ENCODE data around the gene CAMK2N1.
"Not testable (repeated sequence)": the region's sequence is repeated elsewhere in the genome, so short reads cannot be mapped to it uniquely, and the experiment has no call there.

Gene CAMK2N1

GRCh38 chr1:20485527-20486456, at the start of gene CAMK2N1:
CAMK2N1 (minus strand) TSS chr1:20486210; CDS start chr1:20485379, 831 bp downstream.
- no peak for DNase-seq

GRCh38 chr1:20534659-20535417, 48.8 kb upstream of the CAMK2N1 start:
- DNase-seq = no peak

- no peak for DNase-seq
Measured at GRCh38 chr1:20533635-20534034, 47.6 kb upstream of the CAMK2N1 start.

DNA sequence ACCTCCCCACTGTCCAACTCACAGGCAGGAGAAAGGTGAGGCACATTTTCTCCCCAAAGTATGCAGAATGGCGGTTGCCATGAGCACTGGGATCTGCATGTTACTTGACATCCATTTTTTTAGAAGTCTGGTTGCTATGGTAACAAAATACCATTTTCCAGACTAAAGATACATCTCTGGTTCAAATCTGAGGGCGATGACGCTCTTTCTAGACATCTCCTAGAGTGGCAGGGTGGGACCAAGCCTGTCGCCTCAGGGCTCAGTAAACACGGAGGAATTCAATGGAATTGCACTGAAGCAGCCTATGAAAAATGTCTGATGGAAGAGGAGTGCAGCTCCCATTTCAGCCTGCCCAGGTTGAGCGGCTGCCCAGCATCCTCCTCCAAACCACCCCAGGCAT, 44.9 kb upstream of the CAMK2N1 start:
- DNase-seq = no peak

- DNase-seq = no peak
Measured at GRCh38 chr1:20530306-20530705, 44.3 kb upstream of the CAMK2N1 start.

DNA sequence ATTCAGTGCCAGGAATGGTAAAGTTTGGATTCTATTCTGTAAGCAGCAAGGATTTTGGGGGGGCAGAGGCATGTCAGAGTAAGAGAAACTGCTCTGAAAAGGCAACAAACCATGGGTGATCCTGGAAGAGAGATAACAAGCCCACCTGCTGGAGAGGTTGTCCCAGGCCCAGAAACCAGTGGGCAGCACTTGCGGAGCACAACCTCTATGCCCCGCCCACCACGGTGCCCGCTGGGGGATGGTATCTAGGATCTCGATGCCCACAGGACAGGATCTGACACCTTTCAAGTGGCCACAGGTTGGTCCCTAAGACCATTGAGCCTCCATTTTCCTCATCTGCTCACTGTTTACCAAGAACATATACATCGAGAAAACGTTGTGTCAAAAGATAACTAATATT, 42.2 kb upstream of the CAMK2N1 start:
- DNase-seq = no peak

GRCh38 chr1:20526267-20526666, 40.3 kb upstream of the CAMK2N1 start:
- no peak for DNase-seq

DNA sequence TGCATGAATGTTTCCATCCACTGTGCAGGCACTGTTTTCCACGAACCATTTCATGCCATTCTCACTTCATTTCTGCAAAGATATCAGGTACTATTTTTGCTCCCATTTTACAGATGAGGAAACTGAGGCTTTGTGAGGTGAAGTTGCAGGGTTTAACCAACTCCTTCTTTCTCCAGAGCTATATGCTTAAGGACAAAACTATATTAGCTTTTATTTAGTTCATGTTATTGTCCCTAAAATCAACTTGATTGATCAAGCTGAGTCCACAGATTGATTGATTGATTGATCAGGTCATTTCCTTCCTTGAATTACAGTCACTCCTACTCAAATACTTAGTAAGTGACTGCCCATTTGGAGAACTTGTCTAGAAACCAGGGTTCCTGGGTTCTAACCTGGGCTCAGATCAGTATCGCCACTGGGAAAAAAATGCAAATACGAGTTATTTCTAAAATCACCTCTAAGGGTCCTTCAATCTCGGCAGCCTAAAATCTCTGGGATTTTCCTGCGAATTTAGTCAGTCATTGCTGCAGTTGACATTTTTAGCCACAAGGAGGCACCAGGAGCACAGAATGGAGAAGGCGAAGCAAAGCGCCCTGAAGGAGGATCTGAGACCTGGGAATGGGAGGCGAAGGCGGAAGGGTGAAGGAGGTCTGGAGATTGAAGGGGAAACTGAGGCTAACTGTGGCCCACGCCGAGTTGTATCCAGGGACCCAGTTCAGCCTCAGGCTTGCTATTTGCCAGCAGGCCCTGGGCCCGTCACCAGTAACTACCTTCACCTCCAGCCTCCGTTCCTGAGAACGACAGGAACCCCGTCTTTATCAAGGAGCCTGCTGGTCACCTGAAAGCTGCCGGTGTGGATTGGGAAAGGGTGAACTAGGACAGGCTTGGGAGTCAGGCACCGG, 36.2 kb upstream of the CAMK2N1 start:
- DNase-seq = peak; percentile 14

GRCh38 chr1:20519609-20520262, 33.7 kb upstream of the CAMK2N1 start:
- not testable (repeated sequence) for DNase-seq

GRCh38 chr1:20511518-20512428, 25.8 kb upstream of the CAMK2N1 start:
- no peak for DNase-seq

- no peak for DNase-seq
Measured at GRCh38 chr1:20508411-20508771, 22.4 kb upstream of the CAMK2N1 start.

DNA sequence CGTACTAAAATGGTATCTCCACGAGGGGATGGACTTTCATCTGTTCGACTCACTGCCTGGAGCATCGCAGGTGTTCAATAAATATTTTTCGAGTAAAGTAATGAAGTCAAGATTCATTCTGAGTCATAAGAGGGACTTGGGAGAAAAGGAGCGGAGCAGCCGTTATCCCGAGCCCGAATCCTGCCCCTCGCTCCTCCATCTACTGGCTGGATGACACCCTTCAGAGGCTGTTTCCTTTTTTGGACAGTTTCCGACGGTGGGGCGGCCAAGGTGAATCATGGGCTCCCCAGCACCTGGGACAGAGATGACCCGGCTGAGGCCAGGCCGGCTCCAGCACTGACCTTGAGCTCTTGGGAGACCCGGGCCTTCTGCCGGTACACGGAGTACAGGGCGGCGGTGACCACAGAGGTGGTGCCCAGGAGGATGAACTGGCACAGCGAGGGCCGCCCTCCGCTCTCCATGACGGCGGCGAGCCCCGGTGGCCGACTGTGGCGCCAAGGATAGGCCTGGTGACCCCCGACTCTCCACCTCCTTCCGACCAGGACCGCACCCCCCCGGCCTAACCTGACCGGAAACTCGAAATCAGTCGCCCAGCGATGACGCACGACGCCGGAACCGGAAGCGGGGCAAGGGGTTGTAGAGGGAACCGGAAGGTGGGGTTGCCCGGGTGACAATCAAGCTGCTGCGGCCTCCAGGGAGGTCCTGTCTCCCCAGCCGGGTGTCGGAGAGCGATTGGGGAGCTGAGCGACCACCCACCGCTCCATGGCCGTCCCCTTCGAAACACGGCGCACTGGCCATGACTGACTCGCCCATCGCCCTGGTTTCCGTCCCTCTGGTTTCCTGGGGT, 21.8 kb upstream of the CAMK2N1 start, which contains the start of gene MUL1:
TSS of gene MUL1 (minus strand) at position 588 of the 847 bp plus-strand sequence. CDS start at position 461, 127 bp downstream.
- DNase-seq = peak; percentile 56

- no peak for DNase-seq
Measured at GRCh38 chr1:20507248-20507563, 21.2 kb upstream of the CAMK2N1 start.

GRCh38 chr1:20505488-20505887, 19.5 kb upstream of the CAMK2N1 start:
- no peak for DNase-seq

GRCh38 chr1:20500716-20501115, 14.7 kb upstream of the CAMK2N1 start:
- DNase-seq = no peak

DNA sequence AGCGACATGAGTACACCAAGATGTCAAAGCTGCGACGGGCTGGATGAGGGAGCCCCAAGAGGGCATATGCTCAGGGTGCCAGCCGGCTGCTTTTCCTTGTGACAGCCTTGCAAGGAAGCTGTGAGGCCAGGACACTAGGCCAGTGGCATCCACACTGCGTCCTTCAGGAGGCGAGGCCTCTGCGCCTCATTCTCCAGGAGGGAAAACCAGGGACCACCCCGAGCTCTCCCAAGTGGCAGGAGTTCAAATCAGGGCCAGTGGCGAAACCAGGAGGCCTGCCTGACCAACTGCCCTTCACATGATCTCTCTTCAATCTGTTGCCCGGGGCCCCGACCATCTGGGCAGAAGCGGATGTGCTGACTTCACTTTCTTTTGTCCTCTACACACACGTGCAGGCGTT, 13.7 kb upstream of the CAMK2N1 start:
- DNase-seq = no peak

DNA sequence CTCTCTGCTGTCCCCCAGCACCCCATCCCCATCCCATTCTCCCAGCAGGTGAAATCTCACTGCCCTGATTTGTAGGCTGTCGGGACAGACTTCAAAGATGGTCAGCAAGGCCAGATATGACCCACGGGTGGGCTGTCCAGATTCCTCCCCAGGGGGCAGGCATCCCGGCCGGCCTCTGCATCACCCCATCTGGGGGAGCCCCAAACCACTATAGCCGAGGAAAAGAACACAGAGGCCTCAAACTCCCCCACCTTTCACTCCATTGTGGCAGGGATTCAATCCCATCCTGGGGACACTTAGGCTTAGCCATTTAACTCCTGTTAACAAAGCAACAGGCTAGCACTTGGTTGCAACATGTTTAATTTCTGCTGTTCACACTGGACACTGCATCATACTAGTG, 13.1 kb upstream of the CAMK2N1 start:
- no peak for DNase-seq

- DNase-seq = no peak
Measured at GRCh38 chr1:20498116-20498515, 12.1 kb upstream of the CAMK2N1 start.

GRCh38 chr1:20497506-20497905, 11.5 kb upstream of the CAMK2N1 start:
- no peak for DNase-seq

DNA sequence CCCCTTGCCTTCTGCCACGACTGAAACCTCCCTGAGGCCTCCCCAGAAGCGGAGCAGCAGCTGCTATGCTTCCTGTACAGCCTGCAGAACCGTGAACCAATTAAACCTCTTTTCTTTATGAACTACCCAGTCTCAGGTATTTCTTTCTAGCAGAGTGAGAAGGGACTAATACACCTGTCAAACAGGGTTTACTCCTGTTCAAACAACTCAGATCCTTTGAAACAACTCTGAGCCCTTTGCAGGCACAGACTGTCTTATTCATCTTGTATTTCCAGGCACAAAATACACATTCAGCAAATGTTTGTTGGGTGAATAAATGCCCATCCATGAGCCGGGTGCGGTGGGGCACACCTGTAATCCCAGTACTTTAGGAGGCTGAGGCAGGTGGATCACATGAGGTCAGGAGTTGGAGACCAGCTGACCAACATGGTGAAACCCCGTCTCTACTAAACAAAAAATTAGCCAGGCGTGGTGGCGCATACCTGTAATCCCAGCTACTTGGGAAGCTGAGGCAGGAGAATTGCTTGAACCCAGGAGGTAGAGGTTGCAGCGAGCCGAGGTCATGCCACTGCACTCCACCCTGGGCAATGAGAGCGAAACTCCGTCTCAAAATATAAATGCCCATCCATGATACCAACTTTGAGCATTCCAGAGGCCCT, 10.8 kb upstream of the CAMK2N1 start:
- not testable (repeated sequence) for DNase-seq
